HG03342 (cell line): ENCODE measurements around the gene BUD31.
"Not testable (repeated sequence)": the region's sequence is repeated elsewhere in the genome, so short reads cannot be mapped to it uniquely, and the experiment has no call there.

Source experiments
- ATAC-seq: cut with Tn5 transposase; IDR thresholded peaks from one replicate; pipeline ENCODE4 v1.9.1; 2021; ENCODE audit warnings: mild to moderate bottlenecking, moderate library complexity; ENCODE audit not compliant: unreplicated experiment

Gene BUD31

DNA sequence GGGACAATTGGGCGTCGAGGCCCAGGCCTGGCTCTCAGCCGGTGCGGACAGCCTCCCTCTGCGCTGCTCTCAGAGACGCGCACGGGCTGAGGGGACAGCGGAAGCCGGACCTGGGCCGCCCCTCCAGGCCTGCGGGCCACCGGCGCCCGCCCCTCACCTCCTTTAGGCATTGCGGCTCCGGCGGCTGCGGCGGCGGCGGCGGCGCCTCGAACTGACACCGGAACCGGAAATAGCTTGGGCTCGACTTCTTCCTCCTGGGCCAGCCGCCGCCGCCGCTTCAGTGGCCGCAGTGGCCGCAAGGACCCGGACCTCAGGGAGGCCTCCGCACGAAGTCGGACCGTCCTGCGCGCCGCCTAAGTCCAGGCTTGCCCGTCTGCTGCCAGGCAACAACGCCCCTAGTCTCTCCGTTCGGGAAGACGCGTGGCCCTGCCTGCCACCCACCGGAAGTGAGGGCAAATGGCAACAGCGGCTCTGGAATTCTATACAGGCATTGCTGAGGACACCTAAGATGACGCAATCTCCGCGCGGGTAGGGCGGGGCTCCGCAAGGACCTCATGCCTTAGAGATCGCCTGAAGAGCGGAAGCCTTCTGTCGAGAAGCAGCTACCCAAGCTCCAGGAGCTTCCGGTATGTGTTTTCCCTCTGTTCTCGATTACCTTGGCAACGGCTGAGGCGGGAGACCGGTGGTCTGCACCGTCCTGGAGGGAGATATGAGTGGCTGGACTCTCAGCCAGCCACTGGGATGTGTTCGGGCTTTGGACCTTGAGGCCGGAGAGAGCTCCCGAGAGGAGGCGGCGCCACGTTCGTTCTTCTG, at the start of gene BUD31, which contains the start of gene PDAP1:
Gene BUD31 (plus strand): TSS at position 591 of the 813 bp plus-strand sequence. CDS start 2,124 bp downstream, outside the sequence.
Gene PDAP1 (minus strand): TSS at position 219 of the 813 bp plus-strand sequence. CDS start 49 bp downstream, at position 170.
- peak; percentile 74 for ATAC-seq

DNA sequence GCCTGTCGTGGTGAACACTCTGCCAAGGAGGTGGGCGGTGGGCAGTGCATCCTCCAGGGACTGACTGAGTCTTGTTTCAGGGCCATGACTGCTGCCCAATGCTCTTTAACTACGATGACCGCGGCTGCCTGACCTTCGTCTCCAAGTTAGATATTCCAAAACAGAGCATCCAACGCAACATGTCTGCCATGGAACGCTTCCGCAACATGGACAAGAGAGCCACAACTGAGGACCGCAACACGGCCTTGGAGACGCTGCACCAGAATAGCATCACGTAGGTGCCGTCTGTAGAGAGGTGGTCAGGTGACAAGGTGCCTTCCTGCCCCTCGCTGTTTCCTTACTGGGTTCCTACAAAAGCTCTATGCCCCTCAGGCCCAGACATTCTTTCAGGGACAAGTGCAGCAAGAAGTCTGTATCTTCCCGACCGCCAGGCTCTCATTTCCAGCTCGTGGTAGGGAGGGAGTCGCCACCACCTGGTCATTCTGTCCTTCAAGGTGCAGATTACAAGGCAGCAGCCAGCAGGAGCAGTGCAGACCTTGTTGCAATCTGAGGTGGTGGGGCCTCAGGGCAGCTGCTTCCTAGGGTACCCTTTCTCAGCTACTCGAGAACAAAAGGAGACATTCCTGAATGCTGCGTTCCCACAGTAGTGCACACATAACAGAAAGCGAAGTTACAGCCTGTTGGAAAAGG, 49.2 kb upstream of the BUD31 start:
- ATAC-seq, result no peak

DNA sequence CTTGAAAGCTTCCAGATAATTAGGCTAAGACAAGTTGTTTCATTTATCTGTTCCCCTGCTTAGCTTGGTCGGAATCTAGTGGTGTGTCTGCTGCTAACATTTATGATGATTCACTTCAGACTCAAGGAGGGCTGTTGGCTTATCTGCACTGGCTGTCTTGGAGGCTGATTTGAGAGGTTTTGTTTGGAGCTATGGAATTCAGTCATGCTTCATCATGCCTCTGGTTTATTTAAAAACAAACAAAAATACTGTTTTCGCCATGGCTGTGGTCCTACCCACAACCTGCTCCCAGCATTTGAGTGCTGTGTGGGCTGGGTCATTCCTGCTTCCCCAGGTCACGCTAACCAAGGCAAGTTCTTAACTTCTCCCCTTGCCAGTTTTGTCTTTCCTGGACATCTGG, 46.0 kb upstream of the BUD31 start:
- ATAC-seq, result no peak

DNA sequence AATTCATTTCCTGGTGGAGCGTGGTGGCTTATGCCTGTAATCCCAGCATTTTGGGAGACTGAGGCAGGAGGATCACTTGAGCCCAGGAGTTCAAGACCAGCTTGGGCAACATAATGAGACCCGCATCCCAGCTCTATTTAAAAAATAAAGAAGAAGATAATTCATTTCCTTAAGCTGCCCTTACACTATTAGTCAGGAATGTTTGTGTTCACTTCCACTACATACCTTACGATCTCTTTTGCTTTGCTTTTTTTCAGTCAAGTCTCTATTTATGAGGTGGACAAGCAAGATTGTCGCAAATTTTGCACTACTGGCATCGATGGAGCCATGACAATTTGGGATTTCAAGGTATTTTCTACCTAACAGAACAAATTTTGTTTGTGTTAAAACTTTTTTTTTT, 45.5 kb upstream of the BUD31 start:
- ATAC-seq, result no peak

DNA sequence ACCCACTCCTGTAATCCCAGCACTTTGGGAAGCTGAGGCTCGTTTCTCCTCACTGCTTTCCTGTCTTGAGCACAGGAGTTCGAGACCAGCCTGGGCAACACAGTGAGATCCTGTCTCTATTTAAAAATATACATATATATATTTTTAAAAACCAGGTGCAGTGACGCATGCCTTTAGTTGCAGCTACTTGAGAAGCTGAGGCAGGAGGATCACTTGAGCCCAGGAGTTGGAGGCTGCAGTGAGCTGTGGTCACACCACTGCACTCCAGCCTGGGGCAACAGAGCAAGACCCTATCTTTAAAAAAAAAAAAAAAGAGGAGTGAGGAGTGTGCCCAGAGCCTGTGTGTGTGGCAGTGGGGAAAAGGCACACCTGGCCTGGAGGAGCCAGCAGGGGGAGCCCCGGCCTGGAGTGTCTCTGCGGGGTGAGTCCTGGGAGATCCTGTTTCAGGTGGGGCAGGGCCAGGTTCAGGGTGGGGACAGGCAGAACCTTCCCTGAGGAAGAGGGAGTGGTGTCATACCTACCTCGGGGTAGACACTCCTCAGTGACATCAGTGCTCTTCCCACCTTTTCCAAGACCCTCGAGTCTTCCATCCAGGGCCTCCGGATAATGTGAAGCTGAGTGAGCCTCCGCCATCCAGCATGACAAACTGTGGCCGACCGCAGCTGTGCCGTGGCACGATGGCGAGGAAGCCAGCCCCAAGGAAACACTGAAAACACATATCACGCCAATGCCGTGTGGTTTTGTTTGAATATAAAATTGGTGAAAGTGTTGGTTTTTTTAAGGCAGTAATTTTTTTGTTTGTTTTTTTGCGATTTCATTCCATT, 43.2 kb upstream of the BUD31 start:
- ATAC-seq, result no peak

DNA sequence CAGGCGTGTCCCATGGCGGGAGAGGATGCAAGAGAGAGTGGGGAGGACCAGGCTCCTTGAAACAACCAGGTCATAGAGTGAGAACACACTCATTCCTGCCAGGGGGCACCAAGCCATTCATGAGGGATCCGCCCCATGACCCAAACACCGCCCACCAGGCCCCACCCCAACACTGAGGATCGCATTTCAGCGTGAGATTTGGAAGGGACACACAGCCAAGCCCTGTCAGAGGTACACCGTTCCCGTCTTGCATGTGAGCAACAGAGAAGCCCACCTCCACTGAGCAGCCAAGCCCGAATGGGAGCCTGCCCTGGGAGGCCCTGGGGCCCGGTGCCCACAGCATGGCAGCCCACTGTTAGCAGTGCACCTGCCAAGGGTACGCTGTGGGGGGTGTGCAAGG, 42.1 kb upstream of the BUD31 start:
- ATAC-seq, result no peak

DNA sequence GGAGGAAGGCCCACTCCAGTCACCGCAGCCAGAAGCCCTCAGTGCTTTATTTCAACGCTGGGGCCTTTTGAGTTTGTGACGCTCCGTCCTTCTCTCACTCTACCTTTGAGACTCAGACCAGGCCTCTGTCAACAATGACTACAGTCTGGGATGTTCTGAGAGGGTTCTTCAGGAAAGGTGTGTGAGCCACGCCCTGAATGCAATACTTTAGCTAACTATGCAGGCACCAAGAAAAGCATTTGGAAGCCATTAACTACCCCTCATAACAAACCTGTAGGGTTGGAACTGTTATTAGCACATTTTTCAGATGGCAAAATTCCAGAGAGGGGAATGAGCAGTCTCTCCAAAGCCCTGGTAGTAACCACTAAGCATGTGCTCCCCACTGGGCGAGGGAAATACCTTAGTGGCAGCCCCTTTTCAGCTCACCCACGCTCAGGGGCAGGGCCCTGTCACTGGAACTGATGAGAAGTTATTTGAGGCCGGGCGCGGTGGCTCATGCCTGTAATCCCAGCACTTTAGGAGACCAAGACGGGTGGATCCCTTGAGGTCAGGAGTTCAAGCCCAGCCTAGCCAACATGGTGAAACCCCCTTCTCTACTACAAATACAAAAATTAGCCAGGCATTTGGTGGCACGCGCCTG, 39.9 kb upstream of the BUD31 start:
- ATAC-seq, result no peak

DNA sequence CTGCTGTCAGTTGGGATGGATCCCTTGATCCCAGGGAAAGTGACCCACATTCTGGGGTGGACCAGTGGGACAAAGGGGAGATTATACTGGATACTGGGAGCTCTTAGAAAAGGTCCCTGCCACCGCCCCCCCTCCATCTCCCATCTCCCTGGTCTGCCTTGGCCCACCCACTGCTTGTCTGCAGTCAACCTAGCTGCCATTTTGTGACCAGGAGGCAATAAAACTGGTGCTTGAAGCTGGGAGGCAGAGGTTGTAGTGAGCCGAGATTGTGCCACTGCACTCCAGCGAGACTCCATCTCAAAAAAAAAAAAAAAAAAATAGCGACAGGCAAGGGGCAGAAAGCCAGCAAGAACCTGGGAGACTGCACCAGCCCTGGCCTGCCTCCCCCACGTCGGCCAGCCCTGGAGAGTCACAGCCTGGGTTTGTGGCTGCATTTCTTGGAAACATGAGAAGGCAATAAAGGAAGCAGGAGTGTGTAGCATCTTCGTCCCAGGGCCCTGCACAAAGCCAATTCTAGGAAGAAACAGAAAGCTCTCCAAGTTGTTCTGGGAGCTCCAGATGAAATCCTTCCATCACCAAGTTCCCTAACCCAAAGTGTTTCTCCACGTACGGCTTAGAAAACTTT, 38.9 kb upstream of the BUD31 start:
- ATAC-seq, result no peak

DNA sequence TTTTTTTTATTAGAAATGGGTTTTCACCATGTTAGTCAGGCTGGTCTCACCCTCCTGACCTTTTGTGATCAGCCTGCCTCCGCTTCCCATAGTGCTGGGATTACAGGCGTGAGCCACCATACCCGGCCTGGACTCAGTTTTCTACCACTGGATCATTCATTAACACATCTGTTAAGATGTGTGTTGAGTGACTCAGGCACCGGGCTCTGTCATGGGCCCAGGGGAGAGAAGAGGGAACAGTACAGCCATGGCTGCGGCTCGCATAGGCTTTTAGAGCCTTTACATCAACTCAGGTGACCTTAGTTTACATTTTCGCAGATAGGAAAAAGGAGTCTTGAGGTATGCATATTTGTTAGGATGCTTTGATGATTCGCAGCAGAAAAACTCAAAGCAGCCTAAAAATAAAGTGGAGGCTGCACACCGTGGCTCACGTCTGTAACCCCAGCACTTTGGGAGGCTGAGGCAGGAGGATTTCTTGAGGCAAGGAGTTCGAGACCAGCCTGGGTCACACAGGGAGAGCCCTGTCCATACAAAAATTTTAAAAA, 37.3 kb upstream of the BUD31 start:
- ATAC-seq, result no peak

DNA sequence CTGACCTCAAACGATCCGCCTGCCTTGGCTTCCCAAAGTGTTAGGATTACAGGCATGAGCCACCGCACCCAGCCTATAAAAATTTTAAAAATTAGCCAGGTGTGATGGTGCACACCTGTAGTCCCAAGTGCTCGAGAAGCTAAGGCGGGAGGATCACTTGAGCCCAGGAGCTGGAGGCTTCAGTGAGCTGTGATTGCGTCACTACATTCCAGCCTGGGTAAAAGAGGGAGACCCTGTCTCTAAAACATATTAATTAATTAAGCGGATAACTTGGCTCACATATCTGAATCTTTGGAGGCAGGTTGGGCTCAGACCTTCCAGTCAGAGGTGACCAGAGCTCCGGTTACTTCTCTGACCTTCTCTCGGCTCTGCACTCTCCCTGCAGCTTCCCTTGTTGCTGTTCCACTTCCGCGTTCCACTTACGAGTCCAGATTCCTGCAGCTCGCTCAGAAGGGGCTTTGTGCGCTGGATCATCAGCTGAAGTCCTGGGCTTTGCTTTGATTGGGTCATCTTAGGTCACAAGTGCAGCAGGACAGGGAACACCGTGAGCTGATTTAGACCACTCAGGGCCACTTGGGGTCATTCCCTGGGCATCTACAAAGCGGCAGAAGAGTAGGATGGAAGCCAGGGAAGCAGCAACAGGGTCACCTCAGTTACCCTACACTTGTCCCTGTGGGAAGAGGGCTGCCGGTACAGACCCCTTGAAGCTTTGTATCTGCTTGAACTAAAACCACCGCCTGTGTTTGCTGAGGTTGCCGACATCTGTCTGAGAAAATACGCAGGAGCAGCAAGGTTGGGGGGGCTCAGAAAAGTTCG, 36.3 kb upstream of the BUD31 start:
- ATAC-seq, result no peak

DNA sequence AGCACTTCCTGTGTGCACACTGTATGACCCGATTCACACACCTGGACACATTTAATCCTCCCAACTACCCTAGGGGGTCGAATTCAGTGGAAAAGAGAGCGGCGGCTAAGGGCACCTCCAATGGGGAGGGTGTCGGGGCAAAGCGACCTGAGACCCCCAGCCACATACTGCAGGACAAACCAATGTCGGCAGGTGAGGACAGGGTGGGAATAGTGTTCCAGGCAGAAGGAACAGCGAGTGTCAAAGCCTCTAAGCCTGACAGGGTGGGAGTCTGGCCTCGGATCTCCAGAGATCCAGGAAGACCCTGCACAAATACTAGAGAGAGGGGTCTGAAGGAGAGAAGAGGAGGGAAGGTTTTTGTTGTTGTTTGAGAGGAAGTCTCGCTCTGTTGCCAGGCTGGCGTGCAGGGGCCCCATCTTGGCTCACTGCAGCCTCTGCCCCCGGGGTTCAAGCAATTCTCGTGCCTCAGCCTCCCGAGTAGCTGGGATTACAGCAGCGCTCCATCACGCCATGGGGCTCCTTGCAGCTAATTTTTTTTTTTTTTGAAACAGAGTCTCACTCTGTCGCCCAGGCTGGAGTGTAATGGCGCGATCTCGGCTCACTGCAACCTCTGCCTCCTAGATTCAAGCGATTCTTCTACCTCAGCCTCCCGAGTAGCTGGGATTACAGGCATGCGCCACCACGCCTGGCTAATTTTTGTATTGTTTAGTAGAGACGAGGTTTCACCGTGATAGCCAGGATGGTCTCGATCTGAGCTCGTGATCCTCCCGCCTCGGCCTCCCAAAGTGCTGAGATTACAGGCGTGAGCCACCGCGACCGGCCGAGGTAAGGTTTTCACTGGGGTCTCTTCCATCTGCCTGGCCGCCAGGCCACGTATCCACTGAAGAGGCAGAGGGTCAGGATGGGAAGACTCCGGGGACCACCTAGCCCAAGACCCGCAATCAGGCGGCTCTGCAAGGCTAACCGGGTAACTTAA, 35.4 kb upstream of the BUD31 start:
- ATAC-seq, result no peak

DNA sequence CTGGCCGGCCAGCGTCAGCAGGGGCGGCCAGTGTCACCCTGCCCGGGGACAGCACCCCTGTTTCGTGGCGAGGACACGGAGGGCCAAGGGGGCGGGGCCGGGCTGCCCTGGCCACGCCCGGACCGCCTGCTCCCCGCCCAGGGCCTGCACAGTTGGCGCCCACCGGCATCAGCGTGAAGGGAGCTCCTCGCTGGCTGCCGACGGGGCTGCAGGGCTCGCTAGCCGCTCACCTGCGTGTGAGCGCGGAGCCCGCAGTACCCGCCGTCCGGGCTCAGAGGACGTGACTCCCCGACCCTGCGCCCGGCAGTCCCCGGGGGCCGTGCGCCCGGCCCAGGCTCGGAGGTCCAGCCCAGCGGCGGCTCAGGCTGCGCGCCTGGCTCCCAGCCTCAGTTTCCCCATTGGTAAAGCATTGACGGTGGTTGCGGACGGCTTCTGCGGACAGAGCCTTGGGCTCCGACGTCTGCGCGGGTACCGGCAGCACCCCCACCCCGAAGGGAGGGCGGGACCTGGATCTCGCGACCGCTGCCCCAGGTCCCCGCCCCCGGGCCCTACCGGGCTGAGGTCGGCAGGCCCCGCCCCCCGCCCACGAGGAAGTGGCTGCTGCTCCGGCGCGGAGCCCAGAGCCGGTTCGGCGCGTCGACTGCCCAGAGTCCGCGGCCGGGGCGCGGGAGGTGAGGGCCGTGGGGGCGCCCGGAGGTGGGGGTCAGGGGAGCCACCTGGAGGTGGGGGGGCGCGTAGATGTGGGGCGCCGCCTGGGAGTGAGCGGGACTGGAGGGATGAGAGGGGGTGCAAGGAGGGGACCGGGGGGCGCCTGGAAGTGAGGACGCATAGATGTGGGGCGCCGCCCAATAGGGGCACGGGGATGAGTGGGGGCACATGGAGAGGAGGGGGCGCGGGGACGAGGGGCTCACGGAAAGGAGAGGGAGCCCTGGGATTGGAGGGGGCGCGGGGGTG, 34.4 kb upstream of the BUD31 start, which contains the start of gene ARPC1B:
Gene ARPC1B (plus strand): TSS at position 620 of the 954 bp plus-strand sequence. CDS start 10,985 bp downstream, outside the sequence.
- peak; percentile 53 for ATAC-seq

DNA sequence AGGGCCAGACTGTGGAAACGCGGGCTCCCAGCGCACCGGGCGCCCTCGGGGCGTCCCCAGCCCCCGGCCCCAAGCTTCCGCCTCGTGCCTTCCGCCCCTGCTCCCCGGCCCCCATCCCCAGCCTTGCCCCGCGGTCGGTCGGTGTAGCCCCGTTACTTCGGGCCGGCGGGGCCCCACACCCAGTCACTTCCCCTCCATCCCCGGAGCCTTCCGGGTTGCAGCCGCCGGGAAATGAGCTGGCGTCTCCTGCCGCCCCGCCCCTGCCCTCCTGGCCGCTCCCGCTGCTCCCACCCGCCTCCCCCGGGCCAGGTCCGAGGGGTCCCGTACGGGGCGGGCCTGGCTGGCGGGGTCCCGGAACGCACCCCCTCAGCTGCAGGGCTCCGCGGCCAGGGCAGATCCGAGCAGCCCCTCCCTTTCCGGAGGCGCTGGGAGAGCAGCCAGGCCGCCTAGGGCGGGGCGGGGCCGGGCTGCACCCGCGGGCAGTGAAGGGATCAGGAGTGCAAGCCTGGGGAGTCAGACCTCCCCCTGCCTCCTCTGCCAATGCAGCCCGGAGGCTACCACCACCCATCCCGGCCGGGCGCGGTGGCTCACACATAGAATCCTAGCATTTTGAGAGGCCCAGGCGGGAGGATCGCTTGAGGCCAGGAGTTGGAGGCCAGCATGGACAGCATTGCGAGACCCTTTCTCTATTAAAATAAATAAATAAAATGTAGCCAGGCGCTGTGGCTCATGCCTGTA, 33.5 kb upstream of the BUD31 start:
- peak; percentile 37 for ATAC-seq

DNA sequence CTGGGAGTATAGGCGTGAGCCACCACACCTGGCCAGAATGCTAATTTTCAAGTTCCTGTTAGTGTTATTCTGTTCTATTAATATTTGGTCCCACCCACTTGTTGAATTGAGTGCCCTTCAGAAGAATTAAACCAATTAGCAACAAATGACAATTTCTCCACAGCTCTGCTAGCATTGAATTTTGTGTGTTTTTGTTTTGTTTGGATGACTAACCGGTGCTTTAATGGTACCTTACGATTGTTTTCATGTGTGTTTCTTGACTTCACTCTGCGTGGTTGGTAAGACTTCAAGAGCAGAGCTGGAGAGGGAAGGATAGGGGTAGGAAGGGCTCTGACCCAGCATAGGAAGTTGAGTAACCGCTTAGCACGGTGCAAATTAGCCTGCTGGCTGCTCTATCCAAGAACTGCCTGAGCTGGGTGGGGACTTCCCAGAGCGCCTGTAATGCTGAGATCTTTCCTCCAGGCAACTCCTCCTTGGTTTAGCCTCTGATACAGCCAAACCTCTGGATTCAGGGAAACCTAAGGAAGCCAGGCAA, 29.7 kb upstream of the BUD31 start:
- no peak for ATAC-seq

DNA sequence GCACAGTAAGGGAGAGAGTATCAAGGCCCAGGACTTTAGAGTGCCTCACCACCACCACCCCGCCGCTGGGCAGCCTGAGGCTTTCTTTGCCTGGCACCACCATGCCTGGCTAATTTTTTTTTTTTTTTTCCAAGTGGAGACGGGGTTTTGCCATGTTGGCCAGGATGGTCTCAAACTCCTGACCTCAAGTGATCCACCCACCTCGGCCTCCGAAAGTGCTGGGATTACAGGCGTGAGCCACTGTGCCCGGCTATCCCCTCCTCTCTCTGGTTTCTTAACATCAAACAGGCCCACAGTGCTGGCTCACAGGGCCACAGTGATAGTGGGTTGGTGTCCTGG, 29.1 kb upstream of the BUD31 start:
- ATAC-seq, result not testable (repeated sequence)
